K562 (cell line): ENCODE results near the gene CCDC124. TPM values are rescaled to one million over a fixed set of nuclear protein-coding genes. Genes with fewer than 3 reads are reported as not detected.

Experiments
- ATAC-seq: fragments of 200-7000 bp; cut with Tn5 transposase; 3 replicates; pipeline ENCODE4 v1.9.1; 2020; ENCODE audit warnings: moderate library complexity
- BruUV-seq: library from RNA; stranded (reverse); fragments of 400-500 nt; replicated peaks from 2 replicates; lab custom pipeline; 2021; lab: Mats Ljungman, UMichigan
- CTCF ChIA-PET: fragments of 300-600 bp; formaldehyde crosslinking; extraction: SDS; loops from one replicate; lab custom pipeline; 2021; ENCODE audit warnings: low intra/inter-chr PET ratio; lab: Yijun Ruan, JAX
- POLR2A ChIA-PET: fragments of 300-600, 350-650 bp; sonication (Branson Sonifier 250); formaldehyde crosslinking; extraction: SDS; loops from one replicate; lab custom pipeline; 2021; ENCODE audit warnings: antibody characterized with exemption, inconsistent platforms; lab: Yijun Ruan, JAX
- DNase-seq, 4 experiments: peaks; one replicate each; pipeline versions ENCODE4 v3.0.0 to v3.0.0-alpha.2; 2011 to 2018; ENCODE audit warnings: low spot score in 3 of 4, mixed read lengths in 3 of 4; ENCODE audit errors: extremely low read depth in 1 of 4
- FAIRE-seq: peaks from 2 replicates; lab custom pipeline; 2011; peaks lifted over from hg19 to GRCh38; lab: Jason Lieb, UNC
- H2AFZ ChIP-seq: 2 replicates; pipeline ENCODE4 v1.6.0; 2011; ENCODE audit warnings: low read depth, low read length, control low read depth, inconsistent platforms
- H3K27ac ChIP-seq: fragments of 200-600 bp; 3 replicates; pipeline ENCODE4 v1.8.0; 2011; ENCODE audit warnings: low read depth, mild to moderate bottlenecking, control low read depth, inconsistent platforms, low read length, moderate library complexity, mixed read lengths; ENCODE audit errors: extremely low read depth
- H3K27me3 ChIP-seq, 2 experiments: fragments of 300-600 bp in 1 of 2; 2 replicates in 1 of 2; 3 replicates in 1 of 2; pipeline versions ENCODE4 v1.6.0 to v1.8.0; 2011; ENCODE audit warnings: inconsistent platforms in 2 of 2, low read length in 2 of 2, mild to moderate bottlenecking in 1 of 2, mixed read lengths in 1 of 2, moderate library complexity in 1 of 2; ENCODE audit not compliant: control insufficient read depth in 2 of 2, insufficient read depth in 2 of 2
- H3K36me3 ChIP-seq: fragments of 300-600 bp; 3 replicates; pipeline ENCODE4 v1.8.0; 2011; ENCODE audit warnings: mild to moderate bottlenecking, low read length, inconsistent platforms; ENCODE audit not compliant: control insufficient read depth, insufficient read depth
- H3K4me1 ChIP-seq, 2 experiments: fragments of 200-600 bp in 1 of 2; replicated peaks in 1 of 2; 2 replicates in 1 of 2; 3 replicates in 1 of 2; pipeline versions ENCODE4 v1.5.1 to v1.8.0; 2011; ENCODE audit warnings: inconsistent platforms in 2 of 2, low read length in 2 of 2, mild to moderate bottlenecking in 1 of 2, mixed read lengths in 1 of 2, moderate library complexity in 1 of 2; ENCODE audit not compliant: control insufficient read depth in 2 of 2, insufficient read depth in 2 of 2
- H3K4me2 ChIP-seq: 2 replicates; pipeline ENCODE4 v1.6.1; 2011; ENCODE audit warnings: low read length, control low read depth, inconsistent platforms, mixed read lengths; ENCODE audit not compliant: insufficient read depth
- H3K4me3 ChIP-seq: fragments of 200-600 bp; sonication (generic), shearing (Covaris generic); 2 replicates; pipeline ENCODE4 v1.5.1; 2016; ENCODE audit warnings: control low read depth, inconsistent platforms
- H3K79me2 ChIP-seq: fragments of 200-600 bp; 3 replicates; pipeline ENCODE4 v1.8.0; 2011; ENCODE audit warnings: low read length, inconsistent platforms; ENCODE audit not compliant: control insufficient read depth, insufficient read depth
- H3K9ac ChIP-seq, 2 experiments: 2 replicates each; pipeline versions ENCODE4 v1.6.0 to v1.6.1; 2011; ENCODE audit warnings: low read depth in 2 of 2, low read length in 2 of 2, control low read depth in 1 of 2, inconsistent platforms in 1 of 2, mild to moderate bottlenecking in 1 of 2, mixed read lengths in 1 of 2; ENCODE audit not compliant: insufficient read depth in 1 of 2
- H3K9me1 ChIP-seq: one replicate; pipeline ENCODE4 v1.6.0; 2011; ENCODE audit warnings: inconsistent platforms, mild to moderate bottlenecking, low read length, moderate library complexity; ENCODE audit not compliant: control insufficient read depth, insufficient read depth
- H3K9me3 ChIP-seq: replicated peaks from 2 replicates; pipeline ENCODE4 v1.5.1; 2011; ENCODE audit warnings: low read depth, low read length, inconsistent platforms; ENCODE audit not compliant: control insufficient read depth, insufficient read depth
- H4K20me1 ChIP-seq: replicated peaks from 2 replicates; pipeline ENCODE4 v1.6.1; 2011; ENCODE audit warnings: low read length, inconsistent platforms, mixed read lengths; ENCODE audit not compliant: control insufficient read depth, insufficient read depth
- ARNT ChIP-seq, 2 experiments: fragments of 450-650 bp; IDR thresholded peaks; 2 replicates each; pipeline ENCODE4 v1.6.1; 2016; ENCODE audit warnings: mild to moderate bottlenecking in 1 of 2
- EP300 ChIP-seq: IDR thresholded peaks from 2 replicates; pipeline ENCODE4 v1.6.1; 2012; ENCODE audit warnings: low read length, improper control_type of control experiment
- PRPF4 ChIP-seq: fragments of 200-400 bp; formaldehyde crosslinking; IDR thresholded peaks from one replicate; pipeline ENCODE4 v1.6.1; 2017; ENCODE audit warnings: low read length, low read depth, mild to moderate bottlenecking; ENCODE audit not compliant: insufficient read depth, poor library complexity, severe bottlenecking
- WGBS: fragments of 100-300 bp; shearing (Covaris generic); methylation state at CpG from one replicate; pipeline ENCODE4 v1.1.6; 2016; ENCODE audit warnings: low coverage, mixed read lengths; ENCODE audit not compliant: insufficient coverage; ENCODE audit errors: missing lambda C conversion rate; 5-methylcytosine and 5-hydroxymethylcytosine counted together
- in situ Hi-C: fragments of 300-500 bp; cut with MboI; formaldehyde crosslinking; loops from 4 replicates; pipeline ENCODE4 v1.15.0; 2018; ENCODE audit warnings: inconsistent platforms, mixed read lengths
- intact Hi-C: fragments of 100-400 bp; cut with micrococcal nuclease; formaldehyde crosslinking; loops from 2 replicates; pipeline ENCODE4 v1.14.2; 2022
- polyA plus RNA-seq, 8 experiments: library from polyadenylated mRNA; depleted of rRNA in 4 of 8; stranded (reverse) in 5 of 8; unstranded in 3 of 8; fragments of >200 nt; fragmentation: Nextera tagmentation in 2 of 8; fragmentation: Illumina TruSeq in 1 of 8; extraction: Ambion mirVana in 2 of 8; extraction: Trizol in 1 of 8; gene quantifications; 2 replicates each; pipeline versions ENCODE4 v1.2.1 to v1.2.3, GENCODE V29; 2011 to 2014; ENCODE audit warnings: inconsistent platforms in 1 of 8, missing spikeins in 1 of 8
- total RNA-seq, 7 experiments: library from RNA; depleted of rRNA in 6 of 7; stranded (reverse); fragments of >200 nt in 6 of 7; fragmentation: Illumina TruSeq in 2 of 7; extraction: Trizol in 2 of 7; gene quantifications; 2 replicates each; pipeline versions ENCODE4 v1.2.1 to v1.2.3, GENCODE V29; 2011 to 2021; ENCODE audit warnings: low replicate concordance in 1 of 7

The CCDC124 gene
- total and polyA plus RNA-seq, 9 of the 15 experiments (the other 6 are each of a cell fraction or from before 2014, with no cell fraction given): 5.8 to 234 (median 40.1) TPM

DNA sequence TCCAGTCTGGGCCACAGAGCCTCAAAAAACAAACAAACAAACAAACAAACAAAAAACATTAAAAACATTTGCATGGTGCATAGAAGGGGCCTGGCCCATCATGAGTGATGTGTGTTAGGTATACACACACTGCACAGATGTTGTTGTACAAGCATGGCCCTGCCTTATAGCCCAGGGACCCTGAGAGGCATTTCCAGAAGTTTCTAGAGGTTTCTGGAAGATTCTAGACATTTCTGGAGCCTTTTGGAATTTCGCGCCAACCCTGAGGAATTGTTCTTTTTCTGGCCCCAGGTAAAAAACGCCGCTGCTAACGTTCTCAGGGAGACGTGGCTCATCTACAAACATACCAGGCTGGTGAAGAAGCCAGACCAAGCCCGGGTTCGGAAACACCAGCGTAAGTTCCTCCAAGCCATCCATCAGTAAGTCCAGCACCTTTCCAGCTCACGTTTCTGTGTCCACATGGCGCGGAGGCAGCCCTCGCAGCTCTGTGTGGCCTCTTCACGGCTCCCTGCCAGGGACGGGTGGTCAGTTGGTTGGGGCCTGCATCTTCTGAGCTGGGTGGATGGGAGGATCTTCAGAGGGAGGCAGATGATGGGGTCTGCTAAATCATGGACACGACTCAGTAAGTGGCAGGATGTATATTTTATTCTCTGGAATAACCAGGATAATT is 56.7 kb downstream of the CCDC124 start:
- no peaks in the 10 kb centered on the region for H3K79me2 ChIP-seq
- H3K9me1 ChIP-seq: no peaks in the 10 kb centered on the region
- DNase-seq (no peak), FAIRE-seq (no peak), ATAC-seq (no peak)
- no peak overlapping the region for H3K4me3 ChIP-seq
- no peaks in the 10 kb centered on the region for H3K27me3 ChIP-seq
- H2AFZ ChIP-seq: no peak overlapping the region
- no TSS peak for BruUV-seq
- POLR2A ChIA-PET: interaction anchor here (0.6 kb wide), 1 partner anchor 53 kb away, joined by 4 read pairs; no protein-coding TSS in a partner anchor
- H3K36me3 ChIP-seq: no peaks in the 10 kb centered on the region
- 84% methylated on average over 16 of the region's 16 CpGs for WGBS
- no peak overlapping the region for H3K9ac ChIP-seq
- no peak overlapping the region for H3K27ac ChIP-seq
- H3K4me2 ChIP-seq: no peak overlapping the region
- TF ChIP-seq ARNT (IDR thresholded peaks at IDR 0.05): peak in 1 of 2 experiments; percentile 92; a peak in 2 of 4 replicates
- peak; percentile 51; the same call in 1 of the 2 replicates for TF ChIP-seq EP300
- no peak for TF ChIP-seq PRPF4
- no peaks in the 10 kb centered on the region for H3K9me3 ChIP-seq
- CTCF ChIA-PET: no interaction called here
- H3K4me1 ChIP-seq: peaks cover 7 to 28% of the 10 kb centered on the region in 2 experiments; a peak in 4 of 5 replicates
- no peaks in the 10 kb centered on the region for H4K20me1 ChIP-seq
- intact Hi-C loops (no loop called here), in situ Hi-C loops (loop anchor here (10.0 kb wide), 1 partner anchor 45 kb away; no protein-coding TSS in a partner anchor)
